NCI-H187 treated with DMSO at 0.1 percent for 48 hours (cell line): ENCODE measurements around the gene OR6N2.

Experiments
- DNase-seq: peaks from one replicate; lab custom pipeline; 2025; lab: John Stamatoyannopoulos, UW

OR6N2 gene

GRCh38 chr1:158781104-158781503 lies at the start of gene OR6N2:
TSS of gene OR6N2 (minus strand) at chr1:158781204. CDS start at chr1:158777635, 3,569 bp downstream.
- DNase-seq = no peak

- no peak for DNase-seq
Measured at GRCh38 chr1:158830074-158830677, 49.2 kb upstream of the OR6N2 start.

GRCh38 chr1:158821723-158822122 lies 40.7 kb upstream of the OR6N2 start:
- DNase-seq = no peak

- no peak for DNase-seq
Measured at GRCh38 chr1:158819461-158820443, 38.7 kb upstream of the OR6N2 start.

GRCh38 chr1:158818975-158819431 lies 38.0 kb upstream of the OR6N2 start:
- DNase-seq = no peak

- no peak for DNase-seq
Measured at GRCh38 chr1:158818560-158818959, 37.6 kb upstream of the OR6N2 start.

GRCh38 chr1:158814970-158815369 lies 34.0 kb upstream of the OR6N2 start:
- no peak for DNase-seq

GRCh38 chr1:158813164-158813563 lies 32.2 kb upstream of the OR6N2 start:
- no peak for DNase-seq

- DNase-seq = no peak
Measured at GRCh38 chr1:158812336-158812735, 31.3 kb upstream of the OR6N2 start.

- DNase-seq = no peak
Measured at GRCh38 chr1:158810311-158810710, 29.3 kb upstream of the OR6N2 start.

- DNase-seq = no peak
Measured at GRCh38 chr1:158809862-158810261, 28.9 kb upstream of the OR6N2 start.

GRCh38 chr1:158809256-158809655 lies 28.3 kb upstream of the OR6N2 start:
- DNase-seq = no peak

- no peak for DNase-seq
Measured at GRCh38 chr1:158806916-158807536, 26.0 kb upstream of the OR6N2 start.

GRCh38 chr1:158803678-158804077 lies 22.7 kb upstream of the OR6N2 start:
- DNase-seq = no peak

GRCh38 chr1:158801396-158801795 lies 20.4 kb upstream of the OR6N2 start:
- DNase-seq = no peak

GRCh38 chr1:158800526-158800925 lies 19.5 kb upstream of the OR6N2 start:
- no peak for DNase-seq

- no peak for DNase-seq
Measured at GRCh38 chr1:158799689-158800088, 18.7 kb upstream of the OR6N2 start.

GRCh38 chr1:158798531-158798930 lies 17.5 kb upstream of the OR6N2 start:
- no peak for DNase-seq

- no peak for DNase-seq
Measured at GRCh38 chr1:158794247-158794646, 13.2 kb upstream of the OR6N2 start.

- DNase-seq = no peak
Measured at GRCh38 chr1:158793604-158794003, 12.6 kb upstream of the OR6N2 start.

GRCh38 chr1:158771950-158772866 lies 8.8 kb downstream of the OR6N2 start, which contains the start of gene OR6N1:
TSS of gene OR6N1 (minus strand) at chr1:158772195. CDS start at chr1:158766682, 5,513 bp downstream.
- DNase-seq = no peak
